ENCODE data around the gene GBP2. TPM values are rescaled to one million over a fixed set of nuclear protein-coding genes. Genes with fewer than 3 reads are reported as not detected.
"Not testable (repeated sequence)": the region's sequence is repeated elsewhere in the genome, so short reads cannot be mapped to it uniquely, and the experiment has no call there.

The GBP2 gene
- total RNA-seq, 4 donors from 2014 or later, result 23.6 to 97.7 (median 54.2) TPM

DNA sequence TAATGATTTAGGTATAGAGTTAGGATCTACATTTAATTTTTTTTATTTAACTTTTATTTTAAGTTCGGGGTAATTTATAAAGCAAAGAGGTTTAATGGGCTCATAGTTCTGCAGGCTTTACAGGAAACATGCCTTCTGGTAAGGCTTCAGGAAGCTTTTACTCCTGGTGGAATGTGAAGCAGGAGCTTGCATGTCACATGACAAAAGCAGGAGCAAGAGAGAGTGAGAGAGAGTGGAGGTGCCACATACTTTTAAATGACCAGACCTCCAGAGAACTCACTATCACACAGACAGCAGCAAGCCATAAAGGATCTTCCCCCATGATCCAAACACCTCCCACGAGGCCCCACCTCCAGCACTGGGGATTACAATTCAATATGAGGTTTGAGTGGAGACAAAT, 17.6 kb upstream of the GBP2 start:
- TF ChIP-seq, protein P1, sequence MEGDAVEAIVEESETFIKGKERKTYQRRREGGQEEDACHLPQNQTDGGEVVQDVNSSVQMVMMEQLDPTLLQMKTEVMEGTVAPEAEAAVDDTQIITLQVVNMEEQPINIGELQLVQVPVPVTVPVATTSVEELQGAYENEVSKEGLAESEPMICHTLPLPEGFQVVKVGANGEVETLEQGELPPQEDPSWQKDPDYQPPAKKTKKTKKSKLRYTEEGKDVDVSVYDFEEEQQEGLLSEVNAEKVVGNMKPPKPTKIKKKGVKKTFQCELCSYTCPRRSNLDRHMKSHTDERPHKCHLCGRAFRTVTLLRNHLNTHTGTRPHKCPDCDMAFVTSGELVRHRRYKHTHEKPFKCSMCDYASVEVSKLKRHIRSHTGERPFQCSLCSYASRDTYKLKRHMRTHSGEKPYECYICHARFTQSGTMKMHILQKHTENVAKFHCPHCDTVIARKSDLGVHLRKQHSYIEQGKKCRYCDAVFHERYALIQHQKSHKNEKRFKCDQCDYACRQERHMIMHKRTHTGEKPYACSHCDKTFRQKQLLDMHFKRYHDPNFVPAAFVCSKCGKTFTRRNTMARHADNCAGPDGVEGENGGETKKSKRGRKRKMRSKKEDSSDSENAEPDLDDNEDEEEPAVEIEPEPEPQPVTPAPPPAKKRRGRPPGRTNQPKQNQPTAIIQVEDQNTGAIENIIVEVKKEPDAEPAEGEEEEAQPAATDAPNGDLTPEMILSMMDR (IDR thresholded peaks at IDR 0.05), result no peak
- TF ChIP-seq POLR2A (IDR thresholded peaks at IDR 0.05), result no peak
- no peaks in the 10 kb centered on the region for H3K4me1 ChIP-seq
- no peaks in the 10 kb centered on the region for H3K9me3 ChIP-seq
- no peak overlapping the region for H3K27ac ChIP-seq
- H3K27me3 ChIP-seq, result no peaks in the 10 kb centered on the region
- H3K36me3 ChIP-seq, result no peaks in the 10 kb centered on the region
- no peak for DNase-seq
- H3K4me3 ChIP-seq, result no peak overlapping the region
- 63 to 64% methylated on average over 2 of the region's 2 CpGs for WGBS, 2 donors
- intact Hi-C loops (cut with DNase I), result no loop called here

DNA sequence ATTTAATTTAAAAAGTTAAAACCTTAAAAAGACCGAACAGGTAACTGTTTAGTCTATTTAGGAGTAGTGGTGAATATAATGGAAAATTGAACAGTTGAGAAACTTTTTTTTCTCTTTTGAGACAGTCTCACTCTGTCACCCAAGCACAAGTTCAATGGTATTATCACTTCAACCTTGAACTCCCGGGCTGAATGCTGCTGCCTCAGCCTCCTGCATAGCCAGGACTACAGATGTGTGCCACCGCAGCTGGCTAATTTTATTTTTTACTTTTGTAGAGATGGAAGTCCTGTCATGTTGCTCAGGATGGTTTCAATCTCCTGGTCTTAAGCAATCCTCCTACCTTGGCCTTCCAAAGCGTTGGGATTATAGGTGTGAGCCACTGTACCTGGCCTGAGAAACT, 16.2 kb upstream of the GBP2 start:
- no peaks in the 10 kb centered on the region for H3K9me3 ChIP-seq
- no peak overlapping the region for H3K4me3 ChIP-seq
- DNase-seq, result no peak
- no peak for TF ChIP-seq POLR2A (IDR thresholded peaks at IDR 0.05)
- 87 to 91% methylated on average over 3 to 4 of the region's 4 CpGs for WGBS, 2 donors
- no peaks in the 10 kb centered on the region for H3K36me3 ChIP-seq
- intact Hi-C loops (cut with DNase I), result no loop called here
- no peak overlapping the region for H3K27ac ChIP-seq
- no peaks in the 10 kb centered on the region for H3K27me3 ChIP-seq
- no peaks in the 10 kb centered on the region for H3K4me1 ChIP-seq

DNA sequence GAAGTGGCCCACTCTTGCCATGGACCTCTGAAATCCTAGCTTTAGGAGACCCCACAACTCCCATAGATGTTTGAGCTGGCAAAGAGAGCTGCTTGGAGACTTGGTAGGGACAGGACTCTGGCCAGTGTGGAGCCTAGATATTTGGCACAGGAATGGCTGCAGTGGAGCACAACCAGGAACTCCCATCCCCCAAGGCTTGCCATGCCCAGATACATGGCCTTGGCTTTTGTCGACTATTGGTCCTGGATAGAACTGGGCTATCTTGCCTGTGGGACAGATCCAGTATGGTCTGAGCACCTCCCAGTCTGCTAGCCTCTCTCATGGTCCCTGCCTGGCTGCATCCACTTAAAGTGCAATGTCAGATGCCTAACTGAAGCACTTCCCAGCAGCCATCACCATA, 7.8 kb upstream of the GBP2 start:
- Histone ChIP-seq H3K4me3 (no peak overlapping the region), H3K27ac (no peak overlapping the region), H3K4me1 (peaks cover 7 to 29% (median 9%) of the 10 kb centered on the region in 3 donors), H3K9me3 (no peaks in the 10 kb centered on the region), H3K27me3 (no peaks in the 10 kb centered on the region), H3K36me3 (no peaks in the 10 kb centered on the region)
- TF ChIP-seq POLR2A (IDR thresholded peaks at IDR 0.05), result no peak
- TF ChIP-seq, protein P1 (IDR thresholded peaks at IDR 0.05), result no peak
- intact Hi-C loops (cut with DNase I), result no loop called here
- DNase-seq, result no peak
- WGBS, 2 donors, result 100% methylated on average over 1 of the region's 1 CpG; no CpG with 5 or more reads in 1 of the 2 donors

DNA sequence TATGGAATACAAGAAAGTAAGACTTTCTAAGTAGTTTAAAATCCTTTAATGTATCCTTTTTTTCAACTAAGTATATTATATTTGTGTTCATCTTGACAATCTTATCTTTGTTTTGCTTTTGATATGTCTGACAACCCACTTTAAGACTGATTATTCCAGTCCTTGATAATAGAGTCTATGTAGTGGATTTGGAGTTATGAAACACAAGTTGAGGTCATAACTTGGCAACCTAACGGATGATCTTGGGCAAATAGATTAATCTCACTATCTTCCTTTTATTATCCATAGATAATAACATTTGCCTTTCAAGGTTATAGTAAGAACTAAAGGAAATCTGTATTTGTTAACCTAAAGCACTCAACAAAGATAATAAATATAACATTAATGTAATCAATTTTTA, 4.8 kb upstream of the GBP2 start:
- 30 to 40% methylated on average over 1 of the region's 1 CpG for WGBS, 2 donors
- Histone ChIP-seq H3K36me3 (no peaks in the 10 kb centered on the region), H3K4me1 (peaks cover 12 to 51% (median 19%) of the 10 kb centered on the region in 3 donors), H3K27me3 (no peaks in the 10 kb centered on the region), H3K9me3 (no peaks in the 10 kb centered on the region), H3K4me3 (no peak overlapping the region), H3K27ac (no peak overlapping the region)
- TF ChIP-seq POLR2A (IDR thresholded peaks at IDR 0.05), result no peak
- TF ChIP-seq, protein P1 (IDR thresholded peaks at IDR 0.05), result no peak
- no peak for DNase-seq
- intact Hi-C loops (cut with DNase I), result no loop called here

DNA sequence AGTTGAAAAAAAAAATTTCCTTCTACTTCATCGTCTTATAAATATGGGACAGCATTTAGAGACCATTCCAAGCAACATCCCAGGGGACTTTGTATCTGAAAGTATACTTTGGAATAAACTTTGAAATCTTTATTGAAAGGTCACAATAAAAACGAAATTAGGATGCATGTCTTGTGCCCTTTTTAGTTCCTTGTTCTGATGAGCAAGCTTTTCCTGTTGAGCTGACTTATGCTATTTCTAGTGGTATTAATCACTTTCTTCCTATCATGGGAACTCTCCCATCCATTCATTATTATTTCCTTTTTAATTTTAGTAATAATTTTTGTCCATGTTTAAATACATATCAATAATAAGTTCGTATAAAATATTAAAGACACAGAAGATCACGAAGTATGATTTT, 4.0 kb upstream of the GBP2 start:
- Histone ChIP-seq H3K4me3 (peak overlapping the region in 1 of 4 donors; percentile 58), H3K27ac (peak overlapping the region; percentile 43 to 89 (median 88)), H3K27me3 (no peaks in the 10 kb centered on the region), H3K36me3 (no peaks in the 10 kb centered on the region), H3K4me1 (peaks cover 15 to 58% (median 19%) of the 10 kb centered on the region in 3 donors), H3K9me3 (no peaks in the 10 kb centered on the region)
- TF ChIP-seq, protein P1 (IDR thresholded peaks at IDR 0.05), result no peak
- TF ChIP-seq POLR2A (IDR thresholded peaks at IDR 0.05), result no peak
- DNase-seq, result no peak
- intact Hi-C loops (cut with DNase I), result no loop called here
- WGBS, 2 donors, result 58 to 59% methylated on average over 4 of the region's 4 CpGs

DNA sequence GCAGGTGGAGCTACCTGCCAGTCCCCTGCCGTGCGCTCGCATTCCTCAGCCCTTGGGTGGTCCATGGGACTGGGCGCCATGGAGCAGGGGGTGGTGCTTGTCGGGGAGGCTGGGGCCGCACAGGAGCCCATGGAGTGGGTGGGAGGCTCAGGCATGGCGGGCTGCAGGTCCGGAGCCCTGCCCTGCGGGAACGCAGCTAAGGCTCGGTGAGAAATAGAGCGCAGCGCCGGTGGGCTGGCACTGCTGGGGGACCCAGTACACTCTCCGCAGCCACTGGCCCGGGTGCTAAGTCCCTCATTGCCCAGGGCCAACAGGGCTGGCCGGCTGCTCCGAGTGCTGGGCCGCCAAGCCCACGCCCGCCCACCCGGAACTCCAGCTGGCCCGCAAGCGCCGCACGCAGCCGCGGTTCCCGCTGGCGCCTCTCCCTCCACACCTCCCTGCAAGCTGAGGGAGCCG, 2.1 kb upstream of the GBP2 start:
- DNase-seq; H3K9me3 ChIP-seq; H3K36me3 ChIP-seq; H3K27me3 ChIP-seq; intact Hi-C loops (cut with DNase I): not testable (repeated sequence)
- peak overlapping the region; percentile 43 to 89 (median 88) for H3K27ac ChIP-seq
- 100% methylated on average over 2 of the region's 31 CpGs; no CpG with 5 or more reads in 1 of the 2 donors for WGBS, 2 donors
- H3K4me1 ChIP-seq, result peaks cover 15 to 68% (median 20%) of the 10 kb centered on the region in 3 donors
- H3K4me3 ChIP-seq, result peak overlapping the region in 1 of 4 donors; percentile 58
